Keratinocyte (primary cell): ENCODE results near the gene NT5DC4.

Source experiments
- EZH2 ChIP-seq: IDR thresholded peaks from one replicate; pipeline ENCODE4 v1.6.1; 2012; ENCODE audit warnings: inconsistent platforms, mild to moderate bottlenecking, low read length, moderate library complexity
- TF ChIP-seq, protein P1 (sequence below), 3 experiments: IDR thresholded peaks in 1 of 3; conservative IDR thresholded peaks in 1 of 3; optimal IDR thresholded peaks in 1 of 3; 2 replicates in 2 of 3; 3 replicates in 1 of 3; pipeline versions ENCODE3 to v1.5.1; 2011; ENCODE audit warnings: low read length in 3 of 3, mild to moderate bottlenecking in 3 of 3, moderate library complexity in 2 of 3, control low read depth in 1 of 3, inconsistent platforms in 1 of 3; ENCODE audit not compliant: insufficient read depth in 2 of 3; ENCODE audit errors: extremely low read depth in 1 of 3

DNA sequence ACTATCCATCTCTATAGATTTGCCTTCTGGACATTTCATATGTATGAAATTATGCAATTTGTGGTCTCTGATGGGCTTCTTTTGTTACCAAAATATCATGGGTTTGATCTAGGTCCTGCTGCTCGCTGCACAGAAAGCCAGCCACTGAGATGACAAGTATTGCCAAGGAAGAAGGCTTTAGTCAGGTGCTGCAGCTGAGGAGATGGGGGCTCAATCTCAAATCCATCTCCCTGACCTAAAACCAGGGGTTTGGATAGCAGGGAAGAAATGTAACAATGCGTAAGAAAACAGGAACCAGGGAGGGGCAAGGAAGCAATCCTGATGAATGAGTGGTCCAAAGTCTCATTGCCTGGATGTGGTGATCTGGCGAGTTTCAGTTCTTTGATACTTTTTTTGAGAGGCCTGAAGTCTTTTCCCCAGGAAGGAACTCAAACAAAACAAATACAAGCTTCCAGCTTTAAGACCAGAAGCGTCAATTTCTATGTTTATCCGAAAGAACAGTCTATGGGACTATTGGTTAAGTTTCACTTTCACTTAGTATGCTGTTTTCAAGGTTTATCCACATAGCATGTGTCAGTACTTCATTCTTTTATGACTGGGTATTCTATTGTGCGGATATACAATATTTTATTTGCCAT is 47.0 kb downstream of the NT5DC4 start:
- TF ChIP-seq, protein P1, sequence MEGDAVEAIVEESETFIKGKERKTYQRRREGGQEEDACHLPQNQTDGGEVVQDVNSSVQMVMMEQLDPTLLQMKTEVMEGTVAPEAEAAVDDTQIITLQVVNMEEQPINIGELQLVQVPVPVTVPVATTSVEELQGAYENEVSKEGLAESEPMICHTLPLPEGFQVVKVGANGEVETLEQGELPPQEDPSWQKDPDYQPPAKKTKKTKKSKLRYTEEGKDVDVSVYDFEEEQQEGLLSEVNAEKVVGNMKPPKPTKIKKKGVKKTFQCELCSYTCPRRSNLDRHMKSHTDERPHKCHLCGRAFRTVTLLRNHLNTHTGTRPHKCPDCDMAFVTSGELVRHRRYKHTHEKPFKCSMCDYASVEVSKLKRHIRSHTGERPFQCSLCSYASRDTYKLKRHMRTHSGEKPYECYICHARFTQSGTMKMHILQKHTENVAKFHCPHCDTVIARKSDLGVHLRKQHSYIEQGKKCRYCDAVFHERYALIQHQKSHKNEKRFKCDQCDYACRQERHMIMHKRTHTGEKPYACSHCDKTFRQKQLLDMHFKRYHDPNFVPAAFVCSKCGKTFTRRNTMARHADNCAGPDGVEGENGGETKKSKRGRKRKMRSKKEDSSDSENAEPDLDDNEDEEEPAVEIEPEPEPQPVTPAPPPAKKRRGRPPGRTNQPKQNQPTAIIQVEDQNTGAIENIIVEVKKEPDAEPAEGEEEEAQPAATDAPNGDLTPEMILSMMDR (optimal IDR thresholded peaks at IDR 0.05 in 1 of 3, IDR thresholded peaks at IDR 0.05 in 1 of 3, conservative IDR thresholded peaks at IDR 0.05 in 1 of 3; ENCODE audit: extremely low read depth in 1 of 3, insufficient read depth in 2 of 3, low read length in 3 of 3), result no peak
- no peak for TF ChIP-seq EZH2
